ENCODE results near the gene ADAM12.

- TF ChIP-seq CTCF (IDR thresholded peaks at IDR 0.05; ENCODE audit: extremely low read depth in 1 of 2, insufficient read depth in 1 of 2, low read depth in 1 of 2, low read length in 2 of 2) (no peak), POLR2AphosphoS5 (IDR thresholded peaks at IDR 0.05; ENCODE audit: insufficient read depth, low read depth, low read length) (no peak), POLR2A (IDR thresholded peaks at IDR 0.05; ENCODE audit: low read depth, low read length) (no peak), GATA2 (IDR thresholded peaks at IDR 0.05; ENCODE audit: insufficient read depth, insufficient read length, low read depth, low read length) (no peak)
Observed at GRCh38 chr10:126394948-126395347, 6.7 kb upstream of the ADAM12 start.
